Activated CD4-positive, alpha-beta T cell treated with anti-CD3 and anti-CD28 coated beads, Interleukin-2, amount 50 U/mL, for 24 hours (primary cell): ENCODE measurements around the gene KCND3.

Source experiments
- DNase-seq, 2 donors: peaks; one replicate each; pipeline ENCODE4 v3.0.0-alpha.2; 2020; ENCODE audit warnings: low read depth in 1 of 2, low spot score in 1 of 2

KCND3 gene

DNA sequence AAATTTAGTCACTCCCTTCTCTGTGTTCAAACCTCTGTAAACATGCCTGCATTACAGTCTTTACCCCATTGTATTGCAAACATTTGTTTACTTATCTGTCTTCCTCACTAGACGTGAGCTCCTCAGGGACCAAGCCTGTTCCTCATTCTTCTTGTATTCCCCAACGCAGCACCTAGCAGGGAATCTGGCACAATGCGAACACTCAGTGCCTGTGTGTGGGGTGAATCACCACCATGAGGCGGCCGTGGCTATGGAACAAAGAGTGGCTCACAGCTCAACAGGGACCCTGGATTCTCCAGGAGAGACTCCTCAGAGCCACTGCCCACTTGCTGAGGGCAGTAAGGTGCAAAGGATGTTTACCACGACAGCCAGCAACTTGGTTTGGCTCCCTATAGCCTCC lies 137.9 kb downstream of the KCND3 start:
- no peak for DNase-seq

DNA sequence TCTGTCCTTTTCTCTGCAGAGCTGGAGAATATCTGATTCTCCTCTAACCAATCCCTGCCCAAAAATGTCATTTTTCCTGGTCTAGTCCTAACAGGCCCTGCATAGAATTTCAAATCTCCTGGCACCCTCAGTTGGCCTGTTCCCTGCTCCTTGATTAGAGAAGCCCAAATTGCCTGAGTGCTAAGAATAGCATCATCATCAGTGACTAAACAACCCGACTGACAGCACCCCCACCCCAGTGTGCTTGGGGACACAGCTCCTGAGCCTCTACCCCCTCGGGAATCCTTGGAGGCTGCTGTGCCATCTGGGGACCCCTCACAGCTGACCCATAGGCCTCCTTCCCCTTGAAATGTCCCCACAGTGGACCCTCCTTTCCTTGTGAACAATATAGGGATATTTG lies 139.4 kb downstream of the KCND3 start:
- no peak for DNase-seq

DNA sequence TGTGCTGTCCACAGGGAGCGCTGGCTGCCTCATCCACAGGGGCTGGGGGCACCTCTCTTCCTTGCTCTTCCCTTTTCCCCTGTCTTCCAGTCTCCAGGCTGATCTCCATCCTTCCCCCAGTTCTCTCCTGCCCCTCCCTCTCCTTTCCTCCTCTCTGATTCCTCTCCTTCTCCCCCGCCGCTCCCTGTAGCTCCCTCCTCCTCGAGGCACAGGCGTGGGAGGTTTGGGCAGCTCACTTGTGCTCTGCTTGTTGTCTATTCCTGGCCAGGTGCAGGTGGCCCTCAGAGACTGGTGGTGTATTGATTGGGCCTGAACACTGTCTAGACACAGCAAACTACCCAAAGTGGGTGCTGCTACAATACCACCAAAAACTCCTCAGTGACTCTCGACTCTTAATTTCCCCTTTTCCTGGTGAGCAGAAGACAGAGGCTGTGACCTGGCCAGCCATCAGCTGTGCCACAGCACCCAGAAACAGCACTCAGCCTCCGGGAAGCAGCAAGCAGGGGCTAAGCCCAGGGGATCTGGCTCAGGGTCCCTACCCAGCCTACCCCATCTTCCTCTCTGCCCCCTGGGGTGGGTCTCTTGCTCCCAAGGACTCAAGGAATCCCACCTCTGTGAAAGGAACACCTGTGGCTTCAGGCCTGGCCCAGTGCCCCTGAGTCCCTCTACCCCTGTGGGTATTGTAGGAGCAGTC lies 140.5 kb downstream of the KCND3 start:
- DNase-seq, result no peak

DNA sequence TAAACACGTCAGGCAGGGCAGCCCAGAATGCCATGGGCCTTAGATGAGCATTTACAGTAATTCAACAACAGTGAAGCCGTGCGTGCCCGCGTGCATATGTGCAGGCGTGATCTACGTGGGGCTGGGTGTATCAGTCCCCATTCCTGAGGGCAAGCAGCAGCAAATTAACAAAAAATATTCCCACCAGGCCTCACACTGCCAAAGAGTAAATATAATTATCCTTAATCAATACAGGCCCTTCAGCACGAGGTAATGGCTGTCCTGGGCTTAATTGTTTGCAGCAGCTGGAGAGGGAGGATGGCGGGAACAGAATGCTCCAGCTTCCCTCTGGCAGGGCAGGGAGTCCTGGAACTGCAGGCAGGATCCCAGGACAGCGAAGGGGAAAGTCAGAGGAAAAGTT lies 142.0 kb downstream of the KCND3 start:
- DNase-seq, result no peak

DNA sequence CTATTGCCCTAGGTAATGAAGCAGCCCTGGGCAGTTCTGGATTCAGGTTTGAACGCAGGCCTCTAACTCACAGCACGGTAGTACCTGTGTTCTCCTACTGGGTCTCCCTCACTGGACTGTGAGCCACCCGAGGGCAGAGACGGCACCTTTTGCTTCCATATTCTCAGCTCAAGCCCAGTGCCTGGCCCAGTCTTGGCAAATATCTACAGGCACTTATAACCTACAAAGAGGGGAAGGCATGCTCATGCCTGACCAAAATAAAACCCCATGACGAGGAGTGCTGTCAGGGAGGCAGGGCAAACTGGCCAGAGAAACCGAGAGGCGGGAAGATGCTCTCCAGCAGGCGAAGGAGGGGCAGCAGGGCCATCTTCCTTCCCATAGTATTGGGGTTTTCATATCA lies 142.6 kb downstream of the KCND3 start:
- DNase-seq, result no peak

DNA sequence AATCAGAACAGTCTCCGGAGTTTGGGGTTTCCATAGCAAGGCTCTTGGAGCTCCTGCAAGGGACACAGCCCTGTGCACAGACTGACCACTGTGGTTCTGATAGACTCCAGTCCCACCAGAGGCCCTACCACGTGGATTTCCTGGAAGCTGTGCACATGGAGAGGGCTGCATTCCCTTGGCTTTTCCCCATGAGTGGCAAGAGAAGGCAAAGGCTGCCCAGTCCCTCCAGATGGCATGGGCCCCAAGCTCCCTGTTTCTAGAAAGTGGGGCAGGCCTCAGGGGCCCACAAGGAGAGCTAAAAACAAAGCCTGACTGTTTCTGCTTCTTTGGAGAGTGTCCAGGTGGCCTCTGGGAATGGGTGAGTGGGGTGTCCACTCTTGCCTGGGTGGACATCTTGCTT lies 146.3 kb downstream of the KCND3 start:
- no peak for DNase-seq

DNA sequence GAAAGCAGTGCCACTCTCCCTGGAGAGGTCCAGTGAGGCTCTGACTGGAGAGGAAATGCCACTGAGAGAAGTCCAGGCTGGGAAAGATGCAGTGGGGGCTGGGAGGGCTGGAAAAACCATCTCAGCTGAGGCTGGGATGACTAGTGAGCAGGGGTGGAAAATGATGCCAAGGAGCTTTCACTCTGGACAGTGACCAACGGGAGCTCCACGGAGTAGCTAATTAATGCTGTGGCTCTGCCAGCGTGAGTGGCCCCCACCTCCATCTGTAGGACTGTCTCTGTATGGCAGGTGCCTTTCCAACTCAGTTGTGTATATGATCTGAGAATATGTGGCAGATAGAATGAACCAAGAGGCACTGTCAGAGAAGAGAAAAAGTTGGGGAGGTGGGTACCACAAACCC lies 147.1 kb downstream of the KCND3 start:
- DNase-seq, result no peak

DNA sequence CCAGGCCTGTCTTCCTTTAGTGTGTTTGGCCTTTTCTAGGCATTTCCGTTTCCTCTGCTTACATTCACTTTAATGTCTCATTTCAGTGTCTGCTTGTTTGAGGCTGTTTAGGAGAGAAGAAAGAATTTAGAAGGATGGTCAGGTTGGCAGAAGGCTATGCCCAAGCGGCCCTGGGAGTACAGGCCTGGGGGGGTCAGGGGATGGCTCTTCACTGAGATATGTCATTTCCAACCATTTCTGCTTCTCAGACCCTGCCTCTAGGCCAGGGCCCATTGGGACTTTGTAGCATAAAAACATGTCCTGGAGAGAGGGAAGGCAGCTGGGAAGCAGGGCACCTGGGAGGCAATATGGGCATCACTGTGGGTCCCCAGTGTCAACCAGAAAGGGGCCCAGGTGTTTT lies 147.7 kb downstream of the KCND3 start:
- no peak for DNase-seq

DNA sequence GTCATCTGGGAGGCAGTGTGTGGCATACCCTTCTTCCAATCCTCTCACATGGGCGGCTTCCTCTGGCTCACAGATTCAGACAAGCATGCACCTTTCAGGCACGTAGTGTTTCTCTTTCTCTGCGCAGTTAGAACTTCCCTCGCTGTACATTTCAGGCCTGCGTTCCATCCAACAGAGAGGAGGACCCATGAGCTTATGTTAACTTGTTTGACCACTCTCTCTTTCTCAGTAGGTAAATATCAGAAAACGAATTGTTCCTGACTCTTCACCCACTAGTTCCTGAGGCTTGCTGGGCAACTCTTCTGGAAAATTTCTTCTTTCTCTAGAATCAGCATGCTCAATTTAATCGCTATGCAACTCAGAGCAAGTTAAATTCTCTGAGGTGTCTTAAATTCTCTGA lies 148.3 kb downstream of the KCND3 start:
- DNase-seq, result no peak

DNA sequence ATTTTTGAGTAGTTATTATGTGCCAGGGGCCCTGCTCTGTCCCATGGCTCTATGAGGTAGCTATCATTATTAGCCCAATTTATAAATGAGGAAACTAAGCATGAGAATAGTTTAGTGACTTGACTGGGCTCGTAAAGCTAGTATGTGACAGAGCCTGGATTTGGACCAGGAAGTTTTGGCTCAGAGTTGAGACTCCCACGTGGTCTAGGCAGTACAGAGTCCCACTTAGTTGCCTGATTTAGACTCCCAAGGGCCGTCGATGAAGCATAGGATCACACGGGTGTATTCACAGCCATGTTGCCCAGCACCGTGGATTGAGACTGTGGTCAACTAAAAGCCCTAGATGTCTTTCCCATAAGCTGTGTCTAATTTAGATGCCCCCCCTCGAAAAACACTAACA lies 152.1 kb downstream of the KCND3 start:
- DNase-seq, result no peak

DNA sequence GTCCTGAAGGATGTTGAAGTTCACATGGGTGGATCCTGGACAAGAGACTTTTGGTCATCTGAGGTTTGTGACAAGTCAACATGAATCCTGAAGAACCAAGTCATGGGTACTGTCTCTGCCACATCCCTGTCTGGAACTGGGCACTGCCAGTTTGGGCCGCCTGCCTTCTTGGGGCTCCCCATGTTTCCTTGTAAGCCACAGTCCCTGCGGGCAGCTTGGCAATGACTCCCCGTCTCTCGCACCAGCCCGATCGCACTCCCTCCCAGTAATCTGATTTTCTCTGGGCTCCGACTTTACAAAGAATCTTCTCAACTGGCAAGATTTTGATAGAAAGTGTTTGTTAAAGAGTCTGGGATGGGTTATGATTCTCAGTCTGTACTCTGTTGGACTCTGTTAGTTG lies 153.4 kb downstream of the KCND3 start:
- DNase-seq, result no peak

DNA sequence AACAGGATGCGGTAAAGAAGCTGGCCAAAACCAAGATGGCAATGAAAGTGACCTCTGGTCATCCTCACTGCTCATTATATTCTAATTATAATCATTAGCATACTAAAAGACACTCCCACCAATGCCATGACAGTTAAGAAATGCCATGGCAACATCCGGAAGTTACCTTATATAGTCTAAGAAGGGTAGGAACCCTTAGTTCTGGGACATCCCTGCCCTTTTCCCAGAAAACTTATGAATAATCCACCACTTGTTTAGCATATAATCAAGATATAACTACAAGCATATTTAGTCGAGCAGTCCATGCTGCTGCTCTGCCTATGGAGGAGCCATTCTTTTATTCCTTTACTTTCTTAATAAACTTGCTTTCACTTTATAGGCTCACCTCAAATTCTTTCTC lies 154.0 kb downstream of the KCND3 start:
- no peak for DNase-seq

DNA sequence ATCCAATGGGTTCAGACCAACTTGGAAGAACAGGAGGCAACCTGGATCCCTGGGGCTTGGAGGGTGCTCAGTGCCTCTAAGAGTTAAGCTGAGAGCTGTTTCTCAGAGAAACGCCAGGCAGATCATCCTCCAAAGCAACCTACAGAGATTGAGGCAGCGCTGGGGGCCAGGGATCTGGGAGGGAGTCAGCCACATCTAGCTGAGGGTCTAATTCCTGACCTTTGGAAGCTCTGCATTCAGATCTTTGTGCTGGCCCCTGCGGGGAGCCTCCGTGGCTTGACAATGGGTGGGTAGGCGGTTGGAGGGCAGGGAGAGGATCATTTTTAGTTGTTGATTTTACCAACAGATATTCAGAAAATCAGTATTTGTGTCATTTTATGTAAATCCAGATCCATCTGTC lies 154.5 kb downstream of the KCND3 start:
- no peak for DNase-seq

DNA sequence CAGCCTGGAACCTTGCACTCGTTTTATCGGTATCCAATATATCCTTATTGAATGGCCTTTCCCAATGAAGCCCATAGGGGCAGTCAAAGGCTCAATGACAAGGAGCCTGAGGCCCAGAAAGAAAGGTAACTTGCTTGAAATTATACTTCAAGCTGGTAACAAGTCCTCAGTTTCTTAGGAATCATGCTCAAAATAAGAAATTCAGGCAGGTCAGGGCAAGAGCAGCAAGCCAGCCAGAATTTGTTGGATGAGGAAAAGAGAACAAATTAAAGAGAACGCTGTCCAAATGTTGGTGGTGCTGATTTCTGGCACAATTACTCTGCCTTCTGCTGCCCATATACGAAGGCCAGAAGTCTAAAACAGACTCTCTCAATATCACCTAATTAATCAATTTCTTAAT lies 156.1 kb downstream of the KCND3 start:
- no peak for DNase-seq

DNA sequence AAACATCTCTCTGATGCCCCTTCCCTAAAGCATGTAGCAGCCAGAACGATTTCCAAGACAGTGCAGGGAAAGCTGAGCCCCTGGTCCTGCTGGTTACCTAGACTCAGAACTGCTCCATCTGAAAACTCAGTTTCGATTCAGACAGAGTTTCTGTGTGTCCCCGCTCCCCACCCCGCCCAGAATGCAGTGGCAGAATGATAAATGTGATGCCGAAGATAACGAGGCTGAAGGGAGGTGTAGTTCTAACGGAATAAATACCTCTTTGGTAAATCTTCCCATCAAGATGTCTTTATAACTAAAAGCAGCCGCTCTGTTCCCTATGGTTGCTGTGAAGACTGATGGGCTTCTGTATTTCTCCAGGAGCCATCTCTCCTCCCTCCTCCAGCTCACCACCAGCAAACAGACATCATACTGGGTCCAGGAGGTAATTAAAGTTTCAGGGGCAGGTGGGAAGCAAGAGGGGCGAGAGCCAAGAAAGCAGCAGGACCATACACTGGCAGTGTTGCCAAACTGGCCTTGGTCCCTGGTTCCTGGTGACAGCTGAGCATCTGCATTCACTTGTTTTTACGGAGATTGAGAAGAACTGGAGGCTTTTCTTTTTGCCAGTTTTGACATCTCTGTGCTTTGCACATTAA lies 156.8 kb downstream of the KCND3 start:
- DNase-seq, result no peak

DNA sequence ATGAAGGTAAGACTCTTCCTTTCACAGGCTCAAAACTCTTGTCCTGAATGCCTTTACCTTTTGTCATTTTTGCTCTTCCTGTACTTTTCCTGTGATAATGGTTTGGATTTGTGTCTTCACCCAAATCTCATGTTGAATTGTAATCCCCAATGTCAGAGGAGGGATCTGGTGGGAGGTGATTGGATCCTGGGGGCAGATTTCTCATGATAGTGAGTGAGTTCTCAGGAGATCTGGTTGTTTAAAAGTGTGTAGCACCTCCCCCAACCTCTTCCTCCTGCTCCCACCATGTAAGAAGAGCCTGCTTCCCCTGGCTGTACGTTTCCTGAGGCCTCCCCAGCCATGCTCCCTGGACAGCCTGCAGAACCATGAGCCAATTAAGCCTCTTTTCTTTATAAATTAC lies 158.3 kb downstream of the KCND3 start:
- no peak for DNase-seq

DNA sequence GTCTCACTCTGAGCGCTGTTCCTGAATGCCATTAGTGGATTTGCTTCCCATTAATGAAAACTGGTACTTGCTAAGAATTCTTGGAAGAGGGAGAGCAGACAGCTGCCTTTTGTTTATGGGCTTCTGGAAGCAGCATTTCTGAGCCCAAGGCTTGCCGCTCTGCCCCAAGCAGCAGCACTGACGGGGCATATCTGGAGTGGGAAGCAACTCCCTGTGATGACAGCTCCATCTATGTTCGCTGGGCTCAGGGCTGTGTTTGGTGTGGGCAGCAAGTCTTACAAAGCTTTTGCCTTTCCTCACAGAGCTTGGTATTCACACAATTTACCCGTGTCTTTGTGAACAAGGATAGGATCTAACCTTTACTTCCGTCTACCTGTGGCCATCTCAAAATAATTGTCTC lies 161.5 kb downstream of the KCND3 start:
- DNase-seq, result no peak

DNA sequence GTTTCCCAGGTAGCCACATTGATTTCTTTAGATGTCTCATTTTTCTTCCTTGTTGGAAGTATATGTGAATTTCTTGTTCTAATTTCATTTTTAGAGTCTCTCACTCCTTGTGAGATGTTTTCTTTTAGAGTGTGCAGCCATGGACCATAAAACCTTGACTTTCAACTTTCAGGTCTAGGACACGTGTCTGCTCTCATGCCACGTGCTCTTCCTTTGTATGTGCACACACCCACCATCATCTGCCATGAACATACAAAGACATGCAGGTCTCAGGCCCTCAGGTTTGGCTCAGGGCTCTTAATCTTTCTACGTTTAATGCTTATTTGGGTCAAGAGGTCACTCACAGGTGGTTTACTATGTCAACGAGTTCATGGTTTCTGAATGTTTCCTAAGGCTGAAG lies 163.2 kb downstream of the KCND3 start:
- no peak for DNase-seq

DNA sequence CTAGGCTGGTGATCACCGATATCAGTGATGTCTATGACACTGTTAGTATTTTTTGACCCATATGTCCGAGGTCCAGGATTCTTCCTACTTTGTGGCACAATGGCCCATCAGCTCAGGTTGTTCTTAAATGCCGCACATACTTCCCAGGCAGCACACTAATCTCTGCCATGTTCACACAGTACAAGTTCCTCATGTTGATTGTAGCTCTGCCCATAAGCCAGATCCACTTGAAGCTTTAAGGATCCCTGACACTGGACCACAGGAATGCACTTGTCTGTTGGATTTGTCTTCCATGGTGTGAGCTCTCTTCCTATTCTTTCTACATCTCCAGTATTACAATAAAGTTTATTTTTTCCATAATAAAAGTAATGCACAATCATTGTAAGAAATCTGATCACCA lies 164.3 kb downstream of the KCND3 start:
- no peak for DNase-seq

DNA sequence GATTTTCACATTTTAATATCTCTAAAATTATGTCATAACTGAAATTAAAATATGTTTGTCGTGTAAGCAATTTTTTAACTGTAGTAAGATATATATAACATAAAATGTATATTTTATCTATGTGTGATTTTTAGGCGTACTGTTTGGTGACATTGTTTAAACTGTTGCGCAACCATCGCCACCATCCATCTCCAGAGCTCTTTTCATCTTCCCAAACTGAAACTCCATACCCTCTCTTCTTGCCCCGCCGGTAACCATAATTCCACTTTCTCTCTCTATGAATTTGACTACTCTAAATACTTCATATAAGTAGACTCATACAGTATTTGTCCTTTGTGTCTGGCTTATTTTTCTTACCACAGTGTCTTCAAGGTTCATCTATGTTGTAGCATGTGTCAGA lies 167.3 kb downstream of the KCND3 start:
- DNase-seq, result no peak

DNA sequence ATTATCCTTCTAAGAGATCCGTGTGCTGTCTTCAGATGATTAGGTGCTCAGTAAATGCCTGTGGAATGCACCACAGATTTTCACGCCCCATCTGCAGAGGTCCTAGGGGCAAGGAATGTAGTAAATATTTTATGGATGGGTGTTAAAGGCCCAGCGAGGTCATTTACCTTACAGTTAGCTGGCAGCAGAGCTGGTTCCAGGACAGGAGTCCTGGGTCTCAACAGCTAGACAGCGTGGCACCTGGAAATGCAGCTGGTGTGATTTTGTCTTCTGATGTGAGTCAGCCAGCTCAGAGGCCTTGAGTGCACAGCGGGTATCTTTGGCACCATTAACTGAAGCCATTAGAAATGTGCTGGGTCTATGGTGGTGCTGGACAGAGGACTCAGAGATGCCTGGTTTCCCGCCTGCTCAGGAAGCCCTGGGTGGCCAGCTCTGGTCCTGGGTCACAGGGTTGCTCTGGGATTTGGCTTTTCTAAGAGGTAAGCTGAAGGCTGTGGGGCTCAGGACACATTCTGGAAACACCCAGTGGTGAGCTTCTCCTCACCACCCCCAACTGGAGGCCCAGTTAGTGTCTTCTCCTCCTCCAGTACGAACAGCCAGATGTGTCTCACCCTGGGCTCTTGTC lies 168.2 kb downstream of the KCND3 start:
- DNase-seq, result no peak

DNA sequence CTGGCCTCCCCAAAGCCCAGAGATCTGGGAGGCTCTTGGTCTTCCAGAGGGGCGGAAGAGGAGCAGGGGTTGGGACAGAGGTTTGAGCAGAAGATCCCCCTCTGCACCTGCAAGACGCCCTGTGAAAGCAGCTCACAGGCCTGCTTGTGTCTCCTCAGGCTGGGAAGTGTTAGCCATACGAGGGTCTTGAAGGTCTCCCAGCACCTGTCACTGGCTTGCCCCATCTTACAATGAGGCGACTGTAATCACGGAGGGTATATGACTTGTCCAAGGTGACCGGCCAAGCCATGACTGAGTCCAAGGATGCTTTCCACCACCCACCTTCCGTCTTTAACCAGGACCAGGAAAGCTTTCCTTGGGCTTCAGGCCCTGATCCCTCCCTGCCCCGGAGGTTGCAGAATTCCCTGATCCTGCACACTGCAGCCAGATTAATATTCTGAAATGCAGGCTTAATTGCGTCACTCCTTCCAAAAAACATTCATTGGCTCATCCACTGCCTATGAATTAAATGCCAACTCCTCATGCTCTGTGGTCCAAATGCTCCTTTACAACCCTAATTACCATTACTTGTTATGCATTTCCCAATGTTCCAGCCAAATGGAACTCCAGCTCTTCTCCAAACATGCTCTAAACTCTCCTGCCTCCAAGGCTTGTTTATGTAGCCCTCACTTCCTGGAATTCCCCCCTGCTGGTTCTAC lies 169.8 kb downstream of the KCND3 start:
- DNase-seq, result no peak
